ENCODE measurements around the gene IL4R.

GRCh38 chr16:27286451-27286850, 27.3 kb upstream of the IL4R start:
- TF ChIP-seq EZH2phosphoT487 (IDR thresholded peaks at IDR 0.05; ENCODE audit: borderline replicate concordance) (no peak), CTCF (conservative IDR thresholded peaks at IDR 0.05; ENCODE audit: low read length) (no peak)

All from Loucy (cell line).